ENCODE results near the gene RASGEF1C. TPM values are rescaled to one million over a fixed set of nuclear protein-coding genes. Genes with fewer than 3 reads are reported as not detected.

Gene RASGEF1C
- not detected for polyA plus RNA-seq (ENCODE audit: low read depth in 6 of 6)

GRCh38 chr5:180209137-180209581, at the start of gene RASGEF1C:
TSS of gene RASGEF1C (minus strand) at chr5:180209211. CDS start at chr5:180138052, 71,159 bp downstream.
- DNase-seq (peak; percentile 36), ATAC-seq (ENCODE audit: low read depth in 2 of 2) (peak; percentile 95 to 96)
- H3K36me3 Mint-ChIP-seq = peaks cover 0 to 10% of the 10 kb centered on the region in 2 donors
- H3K27ac Mint-ChIP-seq = peak within 1 kb of the TSS in 3 of 6 donors; percentile 61 to 85 (median 65)
- H3K4me1 Mint-ChIP-seq = peaks cover 10 to 15% (median 10%) of the 10 kb centered on the region in 3 donors
- H3K9me3 Mint-ChIP-seq = peaks cover 0 to 6% (median 5%) of the 10 kb centered on the region in 7 donors
- H3K27me3 Mint-ChIP-seq = peaks cover 37 to 72% (median 56%) of the 10 kb centered on the region in 3 donors
- H3K4me3 Mint-ChIP-seq = peak within 1 kb of the TSS; percentile 67 to 83 (median 77)

GRCh38 chr5:180253036-180253824, 44.2 kb upstream of the RASGEF1C start:
- H3K9me3 Mint-ChIP-seq = peaks cover 20 to 82% (median 70%) of the 10 kb centered on the region in 7 donors
- DNase-seq = no peak
- no peaks in the 10 kb centered on the region for H3K4me1 Mint-ChIP-seq
- no peak for ATAC-seq (ENCODE audit: low read depth in 2 of 2)
- H3K27ac Mint-ChIP-seq = no peak overlapping the region
- H3K36me3 Mint-ChIP-seq = peaks cover 45 to 78% of the 10 kb centered on the region in 2 donors
- peak overlapping the region in 2 of 8 donors; percentile 5 to 15 for H3K4me3 Mint-ChIP-seq
- H3K27me3 Mint-ChIP-seq = no peaks in the 10 kb centered on the region

- H3K4me1 Mint-ChIP-seq = no peaks in the 10 kb centered on the region
- H3K4me3 Mint-ChIP-seq = no peak overlapping the region
- DNase-seq (no peak), ATAC-seq (ENCODE audit: low read depth in 2 of 2) (no peak)
- H3K36me3 Mint-ChIP-seq = peaks cover 41 to 78% of the 10 kb centered on the region in 2 donors
- peaks cover 20 to 75% (median 58%) of the 10 kb centered on the region in 7 donors for H3K9me3 Mint-ChIP-seq
- no peak overlapping the region for H3K27ac Mint-ChIP-seq
- no peaks in the 10 kb centered on the region for H3K27me3 Mint-ChIP-seq
Measured at GRCh38 chr5:180251887-180252286, 42.9 kb upstream of the RASGEF1C start.

GRCh38 chr5:180251141-180251540, 42.1 kb upstream of the RASGEF1C start:
- H3K27ac Mint-ChIP-seq = no peak overlapping the region
- DNase-seq (no peak), ATAC-seq (ENCODE audit: low read depth in 2 of 2) (no peak)
- no peaks in the 10 kb centered on the region for H3K27me3 Mint-ChIP-seq
- H3K4me1 Mint-ChIP-seq = no peaks in the 10 kb centered on the region
- H3K4me3 Mint-ChIP-seq = no peak overlapping the region
- H3K36me3 Mint-ChIP-seq = peaks cover 47 to 86% of the 10 kb centered on the region in 2 donors
- H3K9me3 Mint-ChIP-seq = peaks cover 20 to 74% (median 55%) of the 10 kb centered on the region in 7 donors

GRCh38 chr5:180250329-180250728, 41.3 kb upstream of the RASGEF1C start:
- Mint-ChIP-seq H3K9me3 (peaks cover 16 to 67% (median 49%) of the 10 kb centered on the region in 7 donors), H3K4me3 (no peak overlapping the region), H3K4me1 (no peaks in the 10 kb centered on the region), H3K27ac (no peak overlapping the region), H3K36me3 (peaks cover 43 to 81% of the 10 kb centered on the region in 2 donors), H3K27me3 (no peaks in the 10 kb centered on the region)
- DNase-seq = no peak
- no peak for ATAC-seq (ENCODE audit: low read depth in 2 of 2)

- ATAC-seq (ENCODE audit: low read depth in 2 of 2) (no peak), DNase-seq (no peak)
- Mint-ChIP-seq H3K27ac (peak overlapping the region in 1 of 6 donors; percentile 58), H3K27me3 (no peaks in the 10 kb centered on the region), H3K36me3 (peaks cover 59 to 69% of the 10 kb centered on the region in 2 donors), H3K4me3 (no peak overlapping the region), H3K9me3 (peaks cover 0 to 11% (median 4%) of the 10 kb centered on the region in 7 donors), H3K4me1 (no peaks in the 10 kb centered on the region)
Measured at GRCh38 chr5:180241600-180241999, 32.6 kb upstream of the RASGEF1C start.

GRCh38 chr5:180238631-180239030, 29.6 kb upstream of the RASGEF1C start:
- Mint-ChIP-seq H3K36me3 (peaks cover 45 to 77% of the 10 kb centered on the region in 2 donors), H3K27me3 (no peaks in the 10 kb centered on the region)

GRCh38 chr5:180235846-180236245, 26.8 kb upstream of the RASGEF1C start:
- H3K36me3 Mint-ChIP-seq = peaks cover 40 to 58% of the 10 kb centered on the region in 2 donors
- DNase-seq (no peak), ATAC-seq (ENCODE audit: low read depth in 2 of 2) (no peak)
- no peaks in the 10 kb centered on the region for H3K9me3 Mint-ChIP-seq
- H3K4me1 Mint-ChIP-seq = no peaks in the 10 kb centered on the region
- H3K4me3 Mint-ChIP-seq = no peak overlapping the region
- H3K27me3 Mint-ChIP-seq = no peaks in the 10 kb centered on the region
- H3K27ac Mint-ChIP-seq = no peak overlapping the region

More at GRCh38 chr5:180238631-180239030, 29.6 kb upstream of the RASGEF1C start:
- Mint-ChIP-seq H3K27ac (no peak overlapping the region), H3K4me1 (no peaks in the 10 kb centered on the region), H3K4me3 (no peak overlapping the region), H3K9me3 (no peaks in the 10 kb centered on the region)
- no peak for DNase-seq
- ATAC-seq (ENCODE audit: low read depth in 2 of 2) = no peak

GRCh38 chr5:180235077-180235476, 26.1 kb upstream of the RASGEF1C start:
- Mint-ChIP-seq H3K9me3 (peaks cover 0 to 1% (median 0%) of the 10 kb centered on the region in 7 donors), H3K36me3 (peaks cover 40 to 52% of the 10 kb centered on the region in 2 donors)
- ATAC-seq (ENCODE audit: low read depth in 2 of 2) = no peak

GRCh38 chr5:180234271-180234670, 25.3 kb upstream of the RASGEF1C start:
- Mint-ChIP-seq H3K9me3 (peaks cover 0 to 3% (median 0%) of the 10 kb centered on the region in 7 donors), H3K27me3 (no peaks in the 10 kb centered on the region)

More at GRCh38 chr5:180235077-180235476, 26.1 kb upstream of the RASGEF1C start:
- Mint-ChIP-seq H3K27ac (no peak overlapping the region), H3K4me3 (no peak overlapping the region), H3K4me1 (no peaks in the 10 kb centered on the region), H3K27me3 (no peaks in the 10 kb centered on the region)
- DNase-seq = no peak

GRCh38 chr5:180233729-180234128, 24.7 kb upstream of the RASGEF1C start:
- Mint-ChIP-seq H3K4me1 (no peaks in the 10 kb centered on the region), H3K27ac (no peak overlapping the region), H3K36me3 (peaks cover 44 to 51% of the 10 kb centered on the region in 2 donors), H3K27me3 (no peaks in the 10 kb centered on the region), H3K9me3 (peaks cover 0 to 3% (median 0%) of the 10 kb centered on the region in 7 donors), H3K4me3 (no peak overlapping the region)
- no peak for ATAC-seq (ENCODE audit: low read depth in 2 of 2)
- DNase-seq = no peak

More at GRCh38 chr5:180234271-180234670, 25.3 kb upstream of the RASGEF1C start:
- DNase-seq (no peak), ATAC-seq (ENCODE audit: low read depth in 2 of 2) (no peak)
- no peaks in the 10 kb centered on the region for H3K4me1 Mint-ChIP-seq
- no peak overlapping the region for H3K27ac Mint-ChIP-seq
- H3K4me3 Mint-ChIP-seq = no peak overlapping the region
- peaks cover 44 to 51% of the 10 kb centered on the region in 2 donors for H3K36me3 Mint-ChIP-seq

GRCh38 chr5:180230017-180230416, 21.0 kb upstream of the RASGEF1C start:
- H3K27ac Mint-ChIP-seq = no peak overlapping the region
- no peak for ATAC-seq (ENCODE audit: low read depth in 2 of 2)
- peaks cover 48 to 53% of the 10 kb centered on the region in 2 donors for H3K36me3 Mint-ChIP-seq
- no peaks in the 10 kb centered on the region for H3K4me1 Mint-ChIP-seq
- H3K9me3 Mint-ChIP-seq = peaks cover 10 to 30% (median 19%) of the 10 kb centered on the region in 7 donors
- no peak overlapping the region for H3K4me3 Mint-ChIP-seq
- no peaks in the 10 kb centered on the region for H3K27me3 Mint-ChIP-seq
- DNase-seq = no peak

GRCh38 chr5:180222056-180222455, 13.0 kb upstream of the RASGEF1C start:
- Mint-ChIP-seq H3K27ac (peak overlapping the region in 1 of 6 donors; percentile 2), H3K27me3 (no peaks in the 10 kb centered on the region), H3K36me3 (peaks cover 35 to 56% of the 10 kb centered on the region in 2 donors), H3K4me1 (no peaks in the 10 kb centered on the region), H3K9me3 (peaks cover 29 to 84% (median 62%) of the 10 kb centered on the region in 7 donors), H3K4me3 (no peak overlapping the region)
- DNase-seq (no peak), ATAC-seq (ENCODE audit: low read depth in 2 of 2) (no peak)

GRCh38 chr5:180217797-180218196, 8.8 kb upstream of the RASGEF1C start:
- DNase-seq (no peak), ATAC-seq (ENCODE audit: low read depth in 2 of 2) (no peak)
- no peak overlapping the region for H3K4me3 Mint-ChIP-seq
- no peak overlapping the region for H3K27ac Mint-ChIP-seq
- peaks cover 15 to 53% (median 35%) of the 10 kb centered on the region in 7 donors for H3K9me3 Mint-ChIP-seq
- peaks cover 6 to 21% of the 10 kb centered on the region in 2 donors for H3K36me3 Mint-ChIP-seq
- H3K4me1 Mint-ChIP-seq = no peaks in the 10 kb centered on the region
- H3K27me3 Mint-ChIP-seq = peaks cover under 1 to 6% (median 2%) of the 10 kb centered on the region in 3 donors
